GM19438 (cell line): ENCODE measurements around the gene SLCO2B1.
"Not testable (repeated sequence)": the region's sequence is repeated elsewhere in the genome, so short reads cannot be mapped to it uniquely, and the experiment has no call there.

Experiments
- ATAC-seq: cut with Tn5 transposase; IDR thresholded peaks from one replicate; pipeline ENCODE4 v1.9.1; 2021; ENCODE audit warnings: low read depth; ENCODE audit not compliant: unreplicated experiment

The SLCO2B1 gene, protein sequence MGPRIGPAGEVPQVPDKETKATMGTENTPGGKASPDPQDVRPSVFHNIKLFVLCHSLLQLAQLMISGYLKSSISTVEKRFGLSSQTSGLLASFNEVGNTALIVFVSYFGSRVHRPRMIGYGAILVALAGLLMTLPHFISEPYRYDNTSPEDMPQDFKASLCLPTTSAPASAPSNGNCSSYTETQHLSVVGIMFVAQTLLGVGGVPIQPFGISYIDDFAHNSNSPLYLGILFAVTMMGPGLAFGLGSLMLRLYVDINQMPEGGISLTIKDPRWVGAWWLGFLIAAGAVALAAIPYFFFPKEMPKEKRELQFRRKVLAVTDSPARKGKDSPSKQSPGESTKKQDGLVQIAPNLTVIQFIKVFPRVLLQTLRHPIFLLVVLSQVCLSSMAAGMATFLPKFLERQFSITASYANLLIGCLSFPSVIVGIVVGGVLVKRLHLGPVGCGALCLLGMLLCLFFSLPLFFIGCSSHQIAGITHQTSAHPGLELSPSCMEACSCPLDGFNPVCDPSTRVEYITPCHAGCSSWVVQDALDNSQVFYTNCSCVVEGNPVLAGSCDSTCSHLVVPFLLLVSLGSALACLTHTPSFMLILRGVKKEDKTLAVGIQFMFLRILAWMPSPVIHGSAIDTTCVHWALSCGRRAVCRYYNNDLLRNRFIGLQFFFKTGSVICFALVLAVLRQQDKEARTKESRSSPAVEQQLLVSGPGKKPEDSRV

DNA sequence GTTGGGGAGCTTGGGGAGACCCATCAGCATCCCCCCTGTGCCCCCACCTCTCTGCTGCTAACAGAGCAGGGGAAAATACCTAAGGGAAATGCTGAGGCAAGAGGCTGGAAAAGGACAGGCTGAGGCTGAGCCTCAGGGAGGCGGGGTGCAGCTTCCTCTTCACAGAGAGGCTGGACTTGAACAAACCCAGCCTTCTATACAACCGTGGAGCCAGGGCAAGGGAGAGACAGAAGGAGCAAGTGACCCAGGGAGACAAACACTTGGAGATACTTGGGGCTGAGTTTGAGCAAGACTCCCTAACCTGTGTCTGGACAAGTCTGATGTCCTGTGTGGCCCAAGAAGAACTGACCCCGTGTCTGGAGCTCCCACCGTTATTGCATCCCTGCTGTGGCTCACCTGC is at the start of gene SLCO2B1:
Gene SLCO2B1, plus strand, starts transcription at position 229 of the 400 bp plus-strand sequence. CDS start 275 bp downstream, outside the sequence.
- ATAC-seq, result no peak

DNA sequence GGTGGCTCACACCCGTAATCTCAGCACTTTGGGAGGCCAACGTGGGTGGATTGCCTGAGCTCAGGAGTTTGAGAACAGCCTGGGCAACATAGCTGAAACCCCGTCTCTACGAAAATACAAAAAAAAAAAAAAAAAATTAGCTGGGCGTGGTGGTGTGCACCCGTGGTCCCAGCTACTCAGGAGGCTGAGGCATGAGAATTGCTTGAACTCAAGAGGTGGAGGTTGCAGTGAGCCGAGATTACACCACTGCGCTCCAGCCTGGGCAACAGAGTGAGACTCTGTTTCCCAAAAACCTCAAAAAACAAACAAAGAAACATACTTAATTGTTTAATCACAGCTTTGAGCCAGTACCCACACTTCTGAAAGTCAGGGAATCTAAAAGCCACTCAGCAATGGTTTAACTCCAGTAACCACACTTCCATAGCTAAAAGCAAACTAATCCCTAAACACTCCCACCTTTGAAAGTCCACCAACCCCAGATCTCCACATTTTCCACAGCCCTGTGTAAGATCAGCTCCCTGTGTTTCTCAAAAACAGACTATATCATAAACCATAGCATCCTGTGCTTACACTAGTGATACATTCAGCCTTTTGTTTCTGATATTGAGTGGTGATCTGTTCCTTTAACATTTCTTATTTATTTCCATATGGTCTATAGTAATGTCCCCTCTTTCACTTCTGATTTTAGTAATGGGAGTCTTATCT is 49.3 kb upstream of the SLCO2B1 start:
- no peak for ATAC-seq

DNA sequence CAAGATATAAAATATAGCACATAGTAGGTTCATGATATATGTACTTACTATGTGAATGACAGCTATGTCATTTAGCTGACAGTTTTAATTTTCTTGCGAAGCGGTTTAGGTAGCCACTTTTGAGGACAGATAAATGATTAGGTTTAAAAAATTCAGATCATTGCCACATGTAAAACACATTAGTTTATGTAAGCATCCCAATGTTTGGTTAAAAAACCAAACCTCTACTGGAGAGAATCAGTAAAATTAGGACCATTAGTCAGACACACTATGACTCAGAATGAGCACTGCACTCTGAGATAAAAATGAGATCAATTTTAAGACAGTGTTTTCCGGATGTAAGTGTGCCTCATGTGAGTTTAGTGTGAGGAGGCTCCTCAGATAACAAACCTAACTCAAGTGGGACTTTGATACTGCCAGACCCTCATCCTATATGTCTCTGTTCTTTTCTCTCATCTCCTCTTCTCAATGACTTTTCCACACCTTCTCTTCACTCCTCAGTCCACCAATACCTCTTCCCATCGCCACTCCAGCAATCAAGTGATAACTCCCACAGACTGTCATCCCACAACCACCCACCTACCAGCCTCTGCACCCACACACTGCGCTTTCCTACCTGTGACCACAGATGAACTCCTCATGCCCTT is 47.4 kb upstream of the SLCO2B1 start:
- ATAC-seq, result no peak

DNA sequence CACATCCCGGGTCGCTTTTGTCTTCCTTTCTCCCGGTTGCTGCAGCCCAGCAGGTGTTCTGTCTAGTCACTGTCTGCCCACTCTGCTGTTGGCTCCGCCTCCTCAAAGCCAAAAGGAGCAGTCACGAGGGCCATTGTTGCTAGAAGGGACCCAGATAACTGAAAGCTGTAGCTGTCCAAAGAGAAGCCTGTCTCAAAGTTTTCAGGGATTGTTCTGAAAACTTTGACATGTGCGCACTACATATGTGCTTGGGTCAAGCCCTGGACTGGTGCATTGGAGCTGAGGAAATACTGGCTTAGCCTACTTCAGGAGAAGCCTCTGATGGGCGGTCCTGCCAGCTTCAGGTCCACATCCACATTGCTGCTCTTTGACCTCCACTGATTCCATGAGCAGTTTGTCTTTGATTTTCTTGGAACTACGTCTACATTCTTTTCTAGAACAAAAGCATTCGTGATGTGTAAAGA is 45.4 kb upstream of the SLCO2B1 start:
- no peak for ATAC-seq

DNA sequence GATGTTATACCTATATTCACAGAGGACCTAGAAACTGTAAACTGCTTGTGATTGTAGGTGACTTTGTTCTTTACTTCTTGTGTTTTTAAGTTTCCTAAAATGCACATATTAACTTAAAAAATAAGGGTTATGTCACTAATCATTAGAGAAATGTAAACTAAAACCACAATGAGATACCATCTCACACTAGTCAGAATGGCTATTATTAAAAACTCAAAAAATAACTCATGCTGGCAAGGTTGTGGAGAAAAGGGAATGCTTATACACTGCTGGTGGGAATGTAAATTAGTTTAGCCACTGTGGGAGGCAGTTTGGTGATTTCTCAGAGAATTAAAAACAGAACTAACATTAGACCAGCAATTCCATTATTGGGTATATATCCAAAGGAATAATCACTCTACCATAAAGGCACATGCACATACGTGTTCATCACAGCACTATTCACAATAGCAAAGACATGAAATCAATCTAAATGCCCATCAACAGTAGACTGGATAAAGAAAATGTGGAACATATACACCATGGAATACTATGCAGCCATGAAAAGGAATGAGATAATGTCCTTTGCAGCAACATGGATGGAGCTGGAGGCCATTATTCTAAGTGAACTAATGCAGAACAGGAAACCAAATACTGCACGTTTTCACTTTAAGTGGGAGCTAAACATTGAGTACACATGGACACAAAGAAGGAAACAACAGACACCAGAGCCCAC is 44.8 kb upstream of the SLCO2B1 start:
- ATAC-seq, result not testable (repeated sequence)

DNA sequence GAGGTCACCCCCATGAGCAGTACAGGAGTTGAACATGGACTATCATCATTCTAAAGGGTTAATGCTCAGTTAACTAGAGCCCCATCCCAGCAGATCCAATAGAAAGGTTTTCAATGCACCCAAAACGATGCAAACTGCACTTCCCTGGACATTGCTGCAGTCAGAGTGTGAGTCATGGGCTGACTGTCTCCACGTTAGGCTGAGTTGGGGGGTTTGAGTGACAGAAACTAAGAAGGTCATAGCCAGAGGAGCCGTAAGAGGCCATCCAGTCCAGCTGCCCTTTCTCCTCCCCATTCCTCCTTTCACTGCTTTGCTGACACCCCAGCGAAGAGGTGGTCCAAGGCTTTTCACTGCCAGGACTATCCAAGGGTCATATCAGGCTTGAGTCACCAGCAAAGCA is 43.7 kb upstream of the SLCO2B1 start:
- ATAC-seq, result no peak

DNA sequence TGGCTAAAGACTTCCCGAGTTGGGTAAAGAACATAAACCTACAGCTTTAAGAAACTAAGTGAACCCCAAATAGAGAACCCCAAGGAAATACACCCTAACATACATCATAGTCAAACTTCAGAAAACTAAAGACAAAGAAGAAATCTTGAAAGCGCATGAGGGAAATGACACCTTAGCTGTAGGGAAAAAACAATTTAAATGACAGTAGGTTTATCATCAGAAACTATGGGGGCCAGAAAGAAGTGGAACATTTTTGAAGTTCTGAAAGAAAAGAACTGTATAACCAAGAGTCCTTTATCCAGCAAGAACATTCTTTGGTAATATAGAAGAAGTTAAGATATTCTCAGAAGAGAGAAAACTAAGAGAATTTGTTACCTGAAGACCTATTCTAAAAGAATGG is 38.7 kb upstream of the SLCO2B1 start:
- no peak for ATAC-seq

DNA sequence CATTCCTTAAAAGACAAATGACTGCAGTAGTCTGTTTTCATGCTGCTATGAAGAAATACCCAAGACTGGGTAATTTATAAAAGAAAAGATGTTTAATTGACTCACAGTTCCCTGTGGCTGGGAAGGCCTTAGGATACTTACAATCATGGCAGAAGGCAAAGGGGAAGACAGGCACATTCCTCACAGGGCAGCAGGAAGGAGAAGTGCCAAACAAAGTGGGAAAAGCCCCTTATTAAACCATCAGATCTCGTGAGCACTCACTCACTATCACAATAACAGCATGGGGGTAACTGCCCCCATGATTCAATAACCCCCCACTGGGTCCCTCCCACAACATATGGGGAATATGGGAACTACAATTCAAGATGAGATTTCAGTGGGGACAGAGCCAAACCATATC is 37.9 kb upstream of the SLCO2B1 start:
- no peak for ATAC-seq

DNA sequence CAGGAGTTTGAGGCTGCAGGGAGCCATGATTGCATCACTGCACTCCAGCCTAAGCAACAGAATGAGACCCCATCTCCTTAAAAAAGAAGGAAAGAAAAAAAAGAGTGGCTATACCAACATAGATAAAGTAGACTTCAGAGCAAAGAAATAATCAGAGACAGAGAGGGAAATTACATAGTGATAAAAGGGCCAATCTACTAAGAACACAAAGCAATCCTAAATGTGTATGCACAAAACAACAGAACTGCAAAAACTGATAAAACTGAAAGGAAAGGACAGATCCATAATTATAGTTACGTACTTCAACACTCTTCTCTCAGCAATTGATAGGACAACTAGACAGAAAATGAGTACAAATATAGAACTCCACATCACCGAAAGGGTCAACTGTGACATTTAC is 36.4 kb upstream of the SLCO2B1 start:
- ATAC-seq, result no peak

DNA sequence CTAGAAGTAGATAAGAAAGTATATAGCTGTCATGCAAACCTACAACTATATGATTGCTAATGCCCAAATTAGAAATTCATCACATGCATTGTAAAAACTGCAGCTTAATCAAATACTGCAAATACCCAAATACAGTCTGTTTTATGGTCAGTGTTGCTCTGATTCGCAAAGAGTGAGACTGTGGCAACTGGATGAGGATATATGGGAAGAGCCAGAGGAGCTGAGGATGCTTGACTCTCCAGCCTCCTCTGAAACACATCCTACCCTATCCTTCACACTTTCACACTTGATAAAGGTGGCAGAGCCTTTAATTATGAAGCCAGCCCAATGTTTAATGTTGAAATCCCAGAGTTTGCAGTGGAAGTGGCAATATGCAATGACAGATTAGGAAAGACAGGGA is 32.3 kb upstream of the SLCO2B1 start:
- no peak for ATAC-seq

DNA sequence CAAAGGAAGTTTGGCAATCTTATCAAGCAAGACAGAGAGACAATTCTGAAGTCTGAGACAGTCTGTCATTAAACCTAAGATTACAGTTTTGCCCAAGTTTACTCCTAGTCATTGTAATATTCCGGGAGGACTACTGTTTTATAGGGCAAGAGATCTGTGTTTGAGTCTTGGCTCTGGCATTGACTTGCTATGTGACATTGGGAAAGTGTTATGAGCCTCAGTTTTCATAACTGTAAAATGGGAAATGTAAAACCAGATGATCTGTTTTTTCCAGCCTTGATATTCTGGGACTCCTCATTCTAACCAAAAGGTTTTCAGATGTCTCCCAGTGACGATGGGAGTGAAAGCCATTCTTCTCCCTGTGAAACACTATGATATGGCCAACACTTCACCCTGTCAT is 24.3 kb upstream of the SLCO2B1 start:
- ATAC-seq, result no peak

DNA sequence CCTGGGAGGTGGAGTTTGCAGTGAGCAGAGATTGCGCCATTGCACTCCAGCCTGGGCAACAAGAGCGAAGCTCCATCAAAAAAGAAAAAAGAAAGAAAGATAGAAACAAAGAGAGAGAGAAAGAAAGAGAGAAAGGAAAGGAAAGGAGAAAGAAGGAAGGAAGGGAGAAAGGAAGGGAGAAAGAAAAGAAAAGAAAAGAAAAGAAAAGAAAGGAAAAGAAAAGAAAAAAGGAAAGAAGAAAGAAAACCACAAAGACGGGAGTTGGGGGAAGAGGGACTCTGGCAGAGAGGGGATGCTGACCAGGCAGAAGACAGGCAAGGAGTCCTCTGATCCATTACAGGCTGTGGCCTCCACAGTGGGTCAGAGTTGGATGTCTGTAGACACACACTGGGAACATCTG is 18.8 kb upstream of the SLCO2B1 start:
- ATAC-seq, result no peak

DNA sequence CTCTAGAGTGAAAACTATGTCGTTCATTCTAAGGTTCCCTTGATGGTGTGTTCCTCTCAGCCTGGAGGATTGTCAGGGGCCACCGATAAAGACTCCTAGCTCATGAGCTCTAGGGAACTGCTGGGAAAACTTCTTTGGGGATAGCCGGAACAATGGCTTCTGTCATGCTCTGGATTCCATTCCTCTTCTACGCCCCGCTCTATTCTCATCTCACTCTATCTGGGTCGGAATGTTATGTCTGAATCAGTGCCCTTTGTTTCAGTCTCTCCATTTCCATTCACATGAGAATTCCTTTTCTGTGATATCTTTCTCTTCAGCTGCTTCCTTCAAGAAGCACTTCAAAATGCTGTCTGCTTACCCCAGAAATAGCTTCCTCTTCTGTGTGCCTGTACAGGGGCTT is 16.9 kb upstream of the SLCO2B1 start:
- ATAC-seq, result no peak

DNA sequence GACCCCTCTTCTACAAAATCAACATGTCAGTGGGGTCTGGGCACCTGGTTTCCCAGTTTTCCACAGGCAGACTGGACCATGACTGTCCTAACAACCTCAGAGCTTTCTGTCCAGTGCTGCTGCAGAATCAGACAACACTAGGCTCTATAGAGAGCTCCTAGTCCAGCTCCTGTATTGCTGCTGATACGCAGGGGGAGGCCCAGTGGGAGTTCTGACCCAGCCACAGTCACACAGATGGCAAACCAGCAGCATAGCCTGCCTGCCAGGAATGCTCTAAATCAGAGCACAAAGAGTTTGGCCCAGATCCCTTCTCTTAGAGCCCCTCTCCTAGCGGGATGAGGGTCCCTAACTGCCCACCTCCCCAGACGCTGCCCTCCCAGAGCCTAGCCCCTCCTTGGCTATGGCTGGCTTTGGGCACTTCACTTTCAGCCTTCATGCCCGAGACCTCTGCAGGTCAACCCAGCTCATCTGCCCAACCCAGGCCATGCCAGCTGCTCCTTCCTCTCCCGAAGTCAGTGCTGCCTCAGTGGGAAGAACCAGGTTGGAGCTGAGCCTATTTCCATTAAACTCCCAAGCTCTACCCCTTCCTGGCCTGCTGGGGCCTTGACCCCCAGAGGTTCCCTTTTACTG is 15.8 kb upstream of the SLCO2B1 start:
- no peak for ATAC-seq

DNA sequence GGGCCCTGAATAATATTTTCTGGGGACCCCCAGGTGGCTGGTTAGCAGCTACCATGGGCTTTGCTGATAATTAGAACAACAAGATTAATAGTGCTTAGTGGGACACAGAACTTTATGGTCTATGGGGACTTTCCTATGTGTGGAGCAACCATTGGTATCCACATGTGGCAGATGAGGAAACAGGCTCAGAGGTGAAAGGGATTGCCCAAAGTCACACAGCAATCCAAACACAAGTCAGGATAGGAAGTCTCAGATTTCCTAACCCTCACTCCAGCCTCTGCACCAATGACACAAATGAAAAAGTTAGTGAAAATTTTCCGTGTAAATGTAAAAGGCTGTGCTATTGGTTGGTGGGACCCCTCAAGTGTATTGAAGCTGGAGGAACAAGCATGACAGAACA is 15.3 kb upstream of the SLCO2B1 start:
- ATAC-seq, result no peak

DNA sequence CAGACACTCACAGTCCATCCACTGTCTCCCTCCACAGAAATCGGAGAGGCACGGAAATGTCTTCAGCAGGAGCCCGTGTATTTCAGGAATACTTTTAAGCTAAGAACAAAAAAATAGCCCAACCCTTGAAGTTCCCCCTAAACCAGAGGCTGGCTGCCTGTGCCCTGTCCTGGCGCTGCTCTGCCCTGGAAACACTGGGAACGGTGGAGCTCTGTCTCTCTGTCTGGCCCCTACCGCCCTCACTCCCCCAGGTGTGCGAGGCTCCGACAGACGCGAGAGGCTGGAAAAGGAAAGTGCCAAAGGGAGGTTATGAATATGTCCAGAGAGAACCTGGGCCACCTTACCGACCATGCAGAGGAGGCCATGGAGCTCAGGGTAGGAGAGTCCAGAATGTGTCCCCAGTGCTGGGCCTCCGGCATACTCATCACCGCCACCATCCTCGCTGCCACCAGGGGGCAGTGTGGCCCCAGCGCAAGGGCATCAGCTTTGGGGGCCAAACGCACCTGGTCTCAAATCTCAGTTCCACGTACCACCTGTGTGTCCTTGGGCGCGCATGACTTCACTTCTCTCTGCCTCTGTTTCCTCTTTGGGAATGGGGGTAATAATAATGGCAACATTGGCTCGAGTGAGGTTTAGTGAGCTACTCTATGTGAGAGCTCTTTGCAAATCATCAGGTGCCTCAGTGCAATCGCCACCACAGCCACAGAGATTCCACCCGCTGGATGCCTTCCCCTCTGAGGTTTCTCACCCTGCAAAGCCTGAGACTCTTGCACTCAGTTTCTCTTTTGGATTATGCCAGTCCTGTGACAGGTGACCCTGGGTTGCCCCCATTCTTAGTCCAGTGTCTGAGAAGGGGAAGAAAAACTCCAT is 10.4 kb upstream of the SLCO2B1 start:
- no peak for ATAC-seq

DNA sequence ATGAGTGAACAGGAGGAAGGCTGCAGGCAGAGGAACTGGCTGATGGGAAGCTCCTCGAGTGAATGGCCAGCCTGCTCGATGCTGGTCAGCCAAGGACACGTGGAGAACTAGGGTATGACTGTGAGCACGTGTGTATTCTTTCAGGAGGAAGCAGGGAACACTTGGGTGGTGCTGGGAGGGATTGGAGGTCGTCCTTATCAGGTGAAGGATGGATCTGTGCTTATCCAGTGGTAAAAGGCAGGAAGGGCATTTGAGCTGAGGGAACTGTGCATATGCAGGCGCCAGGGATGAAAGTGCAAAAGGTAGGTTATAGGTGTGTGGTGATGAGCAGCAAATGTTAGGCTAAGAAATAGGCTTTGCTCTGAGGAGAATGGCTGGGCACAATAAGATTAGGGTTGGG is 9.7 kb upstream of the SLCO2B1 start:
- no peak for ATAC-seq

DNA sequence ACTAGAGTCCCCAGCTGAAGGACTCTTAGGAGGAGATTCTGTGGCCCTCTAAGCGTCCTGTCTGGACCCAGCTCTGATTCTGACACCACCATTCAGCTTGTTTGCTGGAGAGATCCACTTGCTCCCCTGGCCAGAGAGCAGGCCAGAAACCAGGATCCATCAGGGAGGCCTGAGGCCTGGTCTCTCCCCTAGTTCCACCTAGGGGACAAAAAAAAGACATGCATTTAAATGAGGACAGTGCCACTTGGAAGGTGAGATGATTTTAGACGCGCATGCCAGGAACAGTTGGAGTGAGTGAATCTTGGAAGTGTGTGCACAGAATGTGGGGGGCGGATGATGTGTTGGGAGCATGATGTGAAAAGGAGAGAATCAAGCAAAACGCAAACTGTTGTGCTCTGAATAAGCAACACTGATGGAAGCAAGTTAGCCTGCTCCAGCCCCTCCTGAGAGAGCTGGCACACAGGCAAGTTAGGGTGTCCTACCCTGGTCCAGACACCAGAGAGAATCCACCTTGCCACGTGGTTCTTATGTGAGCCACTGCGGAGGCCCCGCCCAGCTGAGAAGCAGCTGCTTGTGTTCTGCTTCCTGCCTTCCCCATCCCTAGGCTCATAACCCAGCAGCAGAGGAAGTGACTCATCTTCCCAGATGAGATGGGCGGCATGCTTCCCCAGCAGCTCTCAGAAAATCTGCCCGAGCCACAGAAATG is 8.0 kb upstream of the SLCO2B1 start:
- ATAC-seq, result no peak
